GM23248 (cell line): ENCODE results near the gene CTF1. TPM values are rescaled to one million over a fixed set of nuclear protein-coding genes. Genes with fewer than 3 reads are reported as not detected.
"Not testable (repeated sequence)": the region's sequence is repeated elsewhere in the genome, so short reads cannot be mapped to it uniquely, and the experiment has no call there.

Source experiments
- DNase-seq: peaks from one replicate; pipeline ENCODE4 v3.0.0-alpha.2; 2015
- H2AFZ ChIP-seq: fragments of 200-600 bp; sonication (generic); 2 replicates; pipeline ENCODE4 v1.6.1; 2016; ENCODE audit warnings: antibody characterized with exemption
- H3F3A ChIP-seq: fragments of 200-600 bp; sonication (generic); 2 replicates; pipeline ENCODE4 v1.6.1; 2016; ENCODE audit warnings: mild to moderate bottlenecking, antibody characterized with exemption, mixed run types; ENCODE audit not compliant: insufficient read depth
- H3K27ac ChIP-seq: fragments of 200-600 bp; sonication (generic); 2 replicates; pipeline ENCODE4 v1.5.1; 2016; ENCODE audit warnings: mild to moderate bottlenecking
- H3K27me3 ChIP-seq: fragments of 200-600 bp; sonication (generic); replicated peaks from 2 replicates; pipeline ENCODE4 v1.6.1; 2016; ENCODE audit warnings: mild to moderate bottlenecking; ENCODE audit not compliant: insufficient read depth
- H3K36me3 ChIP-seq: fragments of 200-600 bp; sonication (generic); 2 replicates; pipeline ENCODE4 v1.6.1; 2016; ENCODE audit warnings: low read depth, mild to moderate bottlenecking
- H3K4me1 ChIP-seq: fragments of 200-600 bp; sonication (generic); 2 replicates; pipeline ENCODE4 v1.6.1; 2016; ENCODE audit warnings: mild to moderate bottlenecking; ENCODE audit not compliant: insufficient read depth
- H3K4me2 ChIP-seq: fragments of 200-600 bp; sonication (generic); one replicate; pipeline ENCODE4 v1.6.1; 2016; ENCODE audit warnings: mild to moderate bottlenecking; ENCODE audit not compliant: unreplicated experiment
- H3K4me3 ChIP-seq: fragments of 200-600 bp; sonication (generic); 2 replicates; pipeline ENCODE4 v1.5.1; 2016; ENCODE audit warnings: mild to moderate bottlenecking
- H3K79me2 ChIP-seq: fragments of 200-600 bp; sonication (generic); 2 replicates; pipeline ENCODE4 v1.6.1; 2016; ENCODE audit warnings: mild to moderate bottlenecking; ENCODE audit not compliant: insufficient read depth
- H3K9ac ChIP-seq: fragments of 200-600 bp; sonication (generic); 2 replicates; pipeline ENCODE4 v1.6.1; 2016; ENCODE audit warnings: mild to moderate bottlenecking
- H3K9me2 ChIP-seq: fragments of 200-600 bp; sonication (generic); 2 replicates; pipeline ENCODE4 v1.6.1; 2016; ENCODE audit warnings: mixed run types, mild to moderate bottlenecking, moderate library complexity; ENCODE audit not compliant: insufficient read depth
- H3K9me3 ChIP-seq: fragments of 200-600 bp; sonication (generic); one replicate; pipeline ENCODE4 v1.6.1; 2017; ENCODE audit warnings: low read depth
- H4K20me1 ChIP-seq: fragments of 200-600 bp; sonication (generic); 2 replicates; pipeline ENCODE4 v1.6.0; 2016; ENCODE audit not compliant: insufficient read depth
- EZH2 ChIP-seq: fragments of 200-600 bp; sonication (generic); IDR thresholded peaks from 2 replicates; pipeline ENCODE4 v1.6.1; 2018; ENCODE audit warnings: antibody characterized with exemption, mild to moderate bottlenecking; ENCODE audit not compliant: insufficient read depth, poor library complexity, severe bottlenecking
- EZH2phosphoT487 ChIP-seq: fragments of 200-600 bp; sonication (generic); IDR thresholded peaks from 2 replicates; pipeline ENCODE4 v1.6.1; 2018; ENCODE audit warnings: antibody characterized with exemption, moderate library complexity, mild to moderate bottlenecking, low read depth; ENCODE audit not compliant: insufficient read depth
- WGBS, 2 experiments: methylation state at CpG; one replicate each; pipeline ENCODE4 v1.1.6; 2015 to 2017; ENCODE audit warnings: low lambda C conversion rate in 2 of 2, low coverage in 1 of 2; ENCODE audit errors: missing lambda C conversion rate in 2 of 2; 5-methylcytosine and 5-hydroxymethylcytosine counted together
- in situ Hi-C: fragments of 300-500 bp; cut with MboI; formaldehyde crosslinking; loops from 2 replicates; pipeline ENCODE4 v1.15.0; 2020
- polyA plus RNA-seq: library from polyadenylated mRNA; unstranded; fragments of >200 nt; fragmentation: Nextera tagmentation; extraction: Ambion mirVana; gene quantifications from 2 replicates; pipeline ENCODE4 v1.2.1, GENCODE V29; 2016
- total RNA-seq: library from RNA; depleted of rRNA; stranded (reverse); fragments of >200 nt; shearing (Covaris generic); gene quantifications from 2 replicates; pipeline ENCODE4 v1.2.3, GENCODE V29; 2014

The CTF1 gene
- total and polyA plus RNA-seq, 2 experiments from 2014 or later: 2.1 to 4.8 TPM

- H3K27ac ChIP-seq: peak overlapping the region; percentile 62
- H2AFZ ChIP-seq: no peak overlapping the region
- H3K79me2 ChIP-seq: peaks cover 11% of the 10 kb centered on the region
- peaks cover 8% of the 10 kb centered on the region for H3K4me1 ChIP-seq
- no peaks in the 10 kb centered on the region for H4K20me1 ChIP-seq
- 0 out of 2 replicates have a peak, but pooled peaks cover under 1% of the 10 kb centered on the region for H3K36me3 ChIP-seq
- peaks cover 14% of the 10 kb centered on the region; the same call in 1 of the 2 replicates for H3F3A ChIP-seq
- H3K9ac ChIP-seq: peak overlapping the region; percentile 38; the same call in 1 of the 2 replicates
- no peak overlapping the region for H3K4me2 ChIP-seq
- TF ChIP-seq EZH2phosphoT487 (no peak), EZH2 (no peak)
- H3K4me3 ChIP-seq: no peak overlapping the region
- WGBS, 2 experiments: 59 to 64% methylated on average over 5 of the region's 5 CpGs
- DNase-seq: no peak
- no peaks in the 10 kb centered on the region for H3K9me3 ChIP-seq
- no peaks in the 10 kb centered on the region for H3K9me2 ChIP-seq
- in situ Hi-C loops: no loop called here
- H3K27me3 ChIP-seq: no peaks in the 10 kb centered on the region
These were observed 41.3 kb downstream of the CTF1 start for GRCh38 chr16:30937692-30938091.

- Histone ChIP-seq H3K79me2 (peaks cover 15% of the 10 kb centered on the region), H3K27ac (peak overlapping the region; percentile 69), H3F3A (peaks cover 14% of the 10 kb centered on the region; the same call in 1 of the 2 replicates)
- H3K4me2 ChIP-seq, DNase-seq, in situ Hi-C loops, H3K9ac ChIP-seq, H3K4me3 ChIP-seq, H3K36me3 ChIP-seq, H3K9me3 ChIP-seq, H2AFZ ChIP-seq, H3K9me2 ChIP-seq, H4K20me1 ChIP-seq, H3K4me1 ChIP-seq, H3K27me3 ChIP-seq: not testable (repeated sequence)
- 92 to 94% methylated on average over 8 of the region's 8 CpGs for WGBS, 2 experiments
These were observed 43.2 kb downstream of the CTF1 start for GRCh38 chr16:30939571-30939970.

GRCh38 chr16:30941600-30942425 lies 45.4 kb downstream of the CTF1 start:
- Histone ChIP-seq H3K27me3 (no peaks in the 10 kb centered on the region), H3K4me2 (no peak overlapping the region), H3K9me2 (no peaks in the 10 kb centered on the region), H3K9me3 (no peaks in the 10 kb centered on the region), H4K20me1 (no peaks in the 10 kb centered on the region), H3K4me3 (no peak overlapping the region), H2AFZ (no peak overlapping the region), H3K36me3 (peaks cover 13% of the 10 kb centered on the region; the same call in 1 of the 2 replicates), H3K4me1 (peaks cover 8% of the 10 kb centered on the region), H3F3A (peaks cover 14% of the 10 kb centered on the region; the same call in 1 of the 2 replicates), H3K9ac (no peak overlapping the region), H3K27ac (no peak overlapping the region), H3K79me2 (peaks cover 17% of the 10 kb centered on the region)
- in situ Hi-C loops: no loop called here
- peak; percentile 83 for DNase-seq
- TF ChIP-seq EZH2 (no peak), EZH2phosphoT487 (no peak)
- 19 to 20% methylated on average over 15 of the region's 15 CpGs for WGBS, 2 experiments

- no peak overlapping the region for H3K4me2 ChIP-seq
- H3K9me3 ChIP-seq: no peaks in the 10 kb centered on the region
- TF ChIP-seq EZH2phosphoT487: no peak
- no peak for TF ChIP-seq EZH2
- H3K9ac ChIP-seq: no peak overlapping the region
- in situ Hi-C loops: no loop called here
- H3K27ac ChIP-seq: no peak overlapping the region
- no peak overlapping the region for H2AFZ ChIP-seq
- H4K20me1 ChIP-seq: no peaks in the 10 kb centered on the region
- no peak for DNase-seq
- H3F3A ChIP-seq: peaks cover 13% of the 10 kb centered on the region; the same call in 1 of the 2 replicates
- H3K79me2 ChIP-seq: peaks cover 17% of the 10 kb centered on the region
- H3K9me2 ChIP-seq: no peaks in the 10 kb centered on the region
- no peaks in the 10 kb centered on the region for H3K27me3 ChIP-seq
- H3K4me3 ChIP-seq: no peak overlapping the region
- H3K4me1 ChIP-seq: peaks cover 8% of the 10 kb centered on the region
- H3K36me3 ChIP-seq: peaks cover 13% of the 10 kb centered on the region; the same call in 1 of the 2 replicates
- 94 to 96% methylated on average over 4 of the region's 4 CpGs for whole genome bisulfite sequencing, 2 experiments
These were observed 46.0 kb downstream of the CTF1 start for GRCh38 chr16:30942426-30942806.
